ENCODE data around the gene GIT1. TPM values are rescaled to one million over a fixed set of nuclear protein-coding genes. Genes with fewer than 3 reads are reported as not detected.

GIT1 gene
- total and polyA plus RNA-seq, 2 of the 13 experiments (the other 11 are each of a cell fraction or from before 2014, with no cell fraction given), result 14.2 to 30.8 TPM

DNA sequence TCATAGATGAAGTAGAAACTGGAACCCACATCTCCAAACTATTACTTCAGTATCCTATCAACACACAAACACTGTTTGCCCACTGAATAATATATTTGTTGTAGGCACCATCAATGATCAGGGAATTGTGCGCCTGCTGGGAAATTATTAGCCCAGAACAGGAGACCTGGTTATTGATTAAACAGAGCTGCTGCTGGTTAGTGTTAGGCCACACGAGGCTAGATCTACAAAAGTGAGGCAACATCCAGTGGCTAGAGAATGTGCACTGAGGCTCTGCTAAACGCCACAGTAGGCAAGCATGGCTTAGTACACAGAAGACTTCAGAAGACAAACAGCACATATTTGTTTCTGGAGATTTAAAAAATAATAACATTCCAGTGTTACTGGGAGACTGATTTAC is 33.6 kb downstream of the GIT1 start (continued):
- TF ChIP-seq SRSF1 (optimal IDR thresholded peaks at IDR 0.05; ENCODE audit: low read depth, low read length) (no peak), RBAK (CRISPR knock-in tag; IDR thresholded peaks at IDR 0.05) (no peak), ZNF572 (CRISPR knock-in tag; IDR thresholded peaks at IDR 0.05) (no peak), FOXM1 (CRISPR knock-in tag; IDR thresholded peaks at IDR 0.05) (no peak), ZBTB38 (CRISPR knock-in tag; IDR thresholded peaks at IDR 0.05) (no peak), TEAD3 (CRISPR knock-in tag; optimal IDR thresholded peaks at IDR 0.05; ENCODE audit: borderline replicate concordance) (peak; percentile 82), RFX5 (IDR thresholded peaks at IDR 0.05; ENCODE audit: low read depth, low read length) (no peak), NKX3-1 (CRISPR knock-in tag; IDR thresholded peaks at IDR 0.05) (no peak; the same call in 1 of the 2 replicates), ZFP41 (CRISPR knock-in tag; IDR thresholded peaks at IDR 0.05; ENCODE audit: borderline replicate concordance) (no peak), SUZ12 (IDR thresholded peaks at IDR 0.05; ENCODE audit: low read depth, low read length) (no peak), SIN3A (IDR thresholded peaks at IDR 0.05; ENCODE audit: borderline replicate concordance, low read depth, low read length) (no peak), ESRRA (CRISPR knock-in tag; IDR thresholded peaks at IDR 0.05; ENCODE audit: low read depth) (no peak), GABPA (IDR thresholded peaks at IDR 0.05; ENCODE audit: low read depth, low read length) (no peak), GABPA (CRISPR knock-in tag; IDR thresholded peaks at IDR 0.05; ENCODE audit: low read depth) (no peak), ZNF543 (CRISPR knock-in tag; IDR thresholded peaks at IDR 0.05) (no peak), ZNF552 (CRISPR knock-in tag; IDR thresholded peaks at IDR 0.05; ENCODE audit: borderline replicate concordance) (no peak)
- TF ChIP-seq, protein P1, sequence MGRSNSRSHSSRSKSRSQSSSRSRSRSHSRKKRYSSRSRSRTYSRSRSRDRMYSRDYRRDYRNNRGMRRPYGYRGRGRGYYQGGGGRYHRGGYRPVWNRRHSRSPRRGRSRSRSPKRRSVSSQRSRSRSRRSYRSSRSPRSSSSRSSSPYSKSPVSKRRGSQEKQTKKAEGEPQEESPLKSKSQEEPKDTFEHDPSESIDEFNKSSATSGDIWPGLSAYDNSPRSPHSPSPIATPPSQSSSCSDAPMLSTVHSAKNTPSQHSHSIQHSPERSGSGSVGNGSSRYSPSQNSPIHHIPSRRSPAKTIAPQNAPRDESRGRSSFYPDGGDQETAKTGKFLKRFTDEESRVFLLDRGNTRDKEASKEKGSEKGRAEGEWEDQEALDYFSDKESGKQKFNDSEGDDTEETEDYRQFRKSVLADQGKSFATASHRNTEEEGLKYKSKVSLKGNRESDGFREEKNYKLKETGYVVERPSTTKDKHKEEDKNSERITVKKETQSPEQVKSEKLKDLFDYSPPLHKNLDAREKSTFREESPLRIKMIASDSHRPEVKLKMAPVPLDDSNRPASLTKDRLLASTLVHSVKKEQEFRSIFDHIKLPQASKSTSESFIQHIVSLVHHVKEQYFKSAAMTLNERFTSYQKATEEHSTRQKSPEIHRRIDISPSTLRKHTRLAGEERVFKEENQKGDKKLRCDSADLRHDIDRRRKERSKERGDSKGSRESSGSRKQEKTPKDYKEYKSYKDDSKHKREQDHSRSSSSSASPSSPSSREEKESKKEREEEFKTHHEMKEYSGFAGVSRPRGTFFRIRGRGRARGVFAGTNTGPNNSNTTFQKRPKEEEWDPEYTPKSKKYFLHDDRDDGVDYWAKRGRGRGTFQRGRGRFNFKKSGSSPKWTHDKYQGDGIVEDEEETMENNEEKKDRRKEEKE (IDR thresholded peaks at IDR 0.05), result no peak
- TF ChIP-seq, protein P2, sequence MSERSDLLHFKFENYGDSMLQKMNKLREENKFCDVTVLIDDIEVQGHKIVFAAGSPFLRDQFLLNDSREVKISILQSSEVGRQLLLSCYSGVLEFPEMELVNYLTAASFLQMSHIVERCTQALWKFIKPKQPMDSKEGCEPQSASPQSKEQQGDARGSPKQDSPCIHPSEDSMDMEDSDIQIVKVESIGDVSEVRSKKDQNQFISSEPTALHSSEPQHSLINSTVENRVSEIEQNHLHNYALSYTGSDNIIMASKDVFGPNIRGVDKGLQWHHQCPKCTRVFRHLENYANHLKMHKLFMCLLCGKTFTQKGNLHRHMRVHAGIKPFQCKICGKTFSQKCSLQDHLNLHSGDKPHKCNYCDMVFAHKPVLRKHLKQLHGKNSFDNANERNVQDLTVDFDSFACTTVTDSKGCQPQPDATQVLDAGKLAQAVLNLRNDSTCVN (CRISPR knock-in tag; IDR thresholded peaks at IDR 0.05; ENCODE audit: borderline replicate concordance), result no peak
- TF ChIP-seq, protein P3, sequence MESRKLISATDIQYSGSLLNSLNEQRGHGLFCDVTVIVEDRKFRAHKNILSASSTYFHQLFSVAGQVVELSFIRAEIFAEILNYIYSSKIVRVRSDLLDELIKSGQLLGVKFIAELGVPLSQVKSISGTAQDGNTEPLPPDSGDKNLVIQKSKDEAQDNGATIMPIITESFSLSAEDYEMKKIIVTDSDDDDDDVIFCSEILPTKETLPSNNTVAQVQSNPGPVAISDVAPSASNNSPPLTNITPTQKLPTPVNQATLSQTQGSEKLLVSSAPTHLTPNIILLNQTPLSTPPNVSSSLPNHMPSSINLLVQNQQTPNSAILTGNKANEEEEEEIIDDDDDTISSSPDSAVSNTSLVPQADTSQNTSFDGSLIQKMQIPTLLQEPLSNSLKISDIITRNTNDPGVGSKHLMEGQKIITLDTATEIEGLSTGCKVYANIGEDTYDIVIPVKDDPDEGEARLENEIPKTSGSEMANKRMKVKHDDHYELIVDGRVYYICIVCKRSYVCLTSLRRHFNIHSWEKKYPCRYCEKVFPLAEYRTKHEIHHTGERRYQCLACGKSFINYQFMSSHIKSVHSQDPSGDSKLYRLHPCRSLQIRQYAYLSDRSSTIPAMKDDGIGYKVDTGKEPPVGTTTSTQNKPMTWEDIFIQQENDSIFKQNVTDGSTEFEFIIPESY (CRISPR knock-in tag; IDR thresholded peaks at IDR 0.05), result no peak
- TF ChIP-seq, protein P4, sequence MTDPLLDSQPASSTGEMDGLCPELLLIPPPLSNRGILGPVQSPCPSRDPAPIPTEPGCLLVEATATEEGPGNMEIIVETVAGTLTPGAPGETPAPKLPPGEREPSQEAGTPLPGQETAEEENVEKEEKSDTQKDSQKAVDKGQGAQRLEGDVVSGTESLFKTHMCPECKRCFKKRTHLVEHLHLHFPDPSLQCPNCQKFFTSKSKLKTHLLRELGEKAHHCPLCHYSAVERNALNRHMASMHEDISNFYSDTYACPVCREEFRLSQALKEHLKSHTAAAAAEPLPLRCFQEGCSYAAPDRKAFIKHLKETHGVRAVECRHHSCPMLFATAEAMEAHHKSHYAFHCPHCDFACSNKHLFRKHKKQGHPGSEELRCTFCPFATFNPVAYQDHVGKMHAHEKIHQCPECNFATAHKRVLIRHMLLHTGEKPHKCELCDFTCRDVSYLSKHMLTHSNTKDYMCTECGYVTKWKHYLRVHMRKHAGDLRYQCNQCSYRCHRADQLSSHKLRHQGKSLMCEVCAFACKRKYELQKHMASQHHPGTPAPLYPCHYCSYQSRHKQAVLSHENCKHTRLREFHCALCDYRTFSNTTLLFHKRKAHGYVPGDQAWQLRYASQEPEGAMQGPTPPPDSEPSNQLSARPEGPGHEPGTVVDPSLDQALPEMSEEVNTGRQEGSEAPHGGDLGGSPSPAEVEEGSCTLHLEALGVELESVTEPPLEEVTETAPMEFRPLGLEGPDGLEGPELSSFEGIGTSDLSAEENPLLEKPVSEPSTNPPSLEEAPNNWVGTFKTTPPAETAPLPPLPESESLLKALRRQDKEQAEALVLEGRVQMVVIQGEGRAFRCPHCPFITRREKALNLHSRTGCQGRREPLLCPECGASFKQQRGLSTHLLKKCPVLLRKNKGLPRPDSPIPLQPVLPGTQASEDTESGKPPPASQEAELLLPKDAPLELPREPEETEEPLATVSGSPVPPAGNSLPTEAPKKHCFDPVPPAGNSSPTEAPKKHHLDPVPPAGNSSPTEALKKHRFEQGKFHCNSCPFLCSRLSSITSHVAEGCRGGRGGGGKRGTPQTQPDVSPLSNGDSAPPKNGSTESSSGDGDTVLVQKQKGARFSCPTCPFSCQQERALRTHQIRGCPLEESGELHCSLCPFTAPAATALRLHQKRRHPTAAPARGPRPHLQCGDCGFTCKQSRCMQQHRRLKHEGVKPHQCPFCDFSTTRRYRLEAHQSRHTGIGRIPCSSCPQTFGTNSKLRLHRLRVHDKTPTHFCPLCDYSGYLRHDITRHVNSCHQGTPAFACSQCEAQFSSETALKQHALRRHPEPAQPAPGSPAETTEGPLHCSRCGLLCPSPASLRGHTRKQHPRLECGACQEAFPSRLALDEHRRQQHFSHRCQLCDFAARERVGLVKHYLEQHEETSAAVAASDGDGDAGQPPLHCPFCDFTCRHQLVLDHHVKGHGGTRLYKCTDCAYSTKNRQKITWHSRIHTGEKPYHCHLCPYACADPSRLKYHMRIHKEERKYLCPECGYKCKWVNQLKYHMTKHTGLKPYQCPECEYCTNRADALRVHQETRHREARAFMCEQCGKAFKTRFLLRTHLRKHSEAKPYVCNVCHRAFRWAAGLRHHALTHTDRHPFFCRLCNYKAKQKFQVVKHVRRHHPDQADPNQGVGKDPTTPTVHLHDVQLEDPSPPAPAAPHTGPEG (CRISPR knock-in tag; IDR thresholded peaks at IDR 0.05), result no peak
